Astrocyte of the spinal cord (primary cell): ENCODE results near the gene ACVR1.

ENCODE experiments used
- DNase-seq: peaks from one replicate; pipeline ENCODE4 v3.0.0; 2011; ENCODE audit warnings: low read depth, low spot score
- H3K4me3 ChIP-seq: 2 replicates; pipeline ENCODE4 v1.5.1; 2011; ENCODE audit warnings: low read depth, mild to moderate bottlenecking, low read length, moderate library complexity
- CTCF ChIP-seq: IDR thresholded peaks from 2 replicates; pipeline ENCODE4 v1.5.1; 2012; ENCODE audit warnings: low read depth, mild to moderate bottlenecking, low read length, inconsistent platforms
- in situ Hi-C: cut with HindIII; loops from 2 replicates; pipeline ENCODE4 v1.10.0; 2017; ENCODE audit warnings: low sequenced_read_pairs

ACVR1 gene

GRCh38 chr2:157849591-157849990 is 26.5 kb downstream of the ACVR1 start:
- no peak overlapping the region for H3K4me3 ChIP-seq
- in situ Hi-C loops: no loop called here
- TF ChIP-seq CTCF: no peak
- peak; percentile 18 for DNase-seq

DNA sequence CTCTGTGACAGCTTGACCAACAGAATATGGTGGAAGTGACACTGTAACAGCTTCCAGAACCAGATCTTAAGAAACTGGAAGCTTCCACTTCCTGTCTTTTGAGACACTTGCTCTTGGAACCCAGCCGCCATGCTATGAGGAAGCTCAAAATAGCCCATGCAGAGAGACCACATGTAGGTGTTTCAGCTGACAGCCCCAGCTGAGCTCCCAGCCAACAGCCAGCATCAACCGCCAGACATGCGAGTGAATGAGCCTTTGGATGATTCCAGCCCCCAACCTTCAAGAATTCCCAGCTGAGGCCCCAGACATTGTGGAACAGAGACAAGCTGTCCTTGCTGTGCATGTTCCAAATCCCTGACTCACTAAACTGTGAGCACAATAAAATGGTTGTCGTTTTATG is 27.9 kb downstream of the ACVR1 start:
- TF ChIP-seq CTCF: no peak
- in situ Hi-C loops: no loop called here
- H3K4me3 ChIP-seq: no peak overlapping the region
- DNase-seq: no peak

- no peak for TF ChIP-seq CTCF
- in situ Hi-C loops: no loop called here
- DNase-seq: no peak
- H3K4me3 ChIP-seq: no peak overlapping the region
These were observed 31.0 kb downstream of the ACVR1 start for GRCh38 chr2:157845081-157845480.

- no peak for DNase-seq
- TF ChIP-seq CTCF: no peak
- in situ Hi-C loops: no loop called here
- H3K4me3 ChIP-seq: no peak overlapping the region
These were observed 32.2 kb downstream of the ACVR1 start for GRCh38 chr2:157843935-157844334.

- DNase-seq: no peak
- no peak for TF ChIP-seq CTCF
- in situ Hi-C loops: no loop called here
- no peak overlapping the region for H3K4me3 ChIP-seq
These were observed 33.0 kb downstream of the ACVR1 start for GRCh38 chr2:157843081-157843480.

- no peak for DNase-seq
- no peak overlapping the region for H3K4me3 ChIP-seq
- TF ChIP-seq CTCF: no peak
- in situ Hi-C loops: no loop called here
These were observed 33.8 kb downstream of the ACVR1 start for GRCh38 chr2:157842106-157842879.
